Neural cell (in vitro differentiated cells): ENCODE results near the gene SPON1. TPM values are rescaled to one million over a fixed set of nuclear protein-coding genes. Genes with fewer than 3 reads are reported as not detected.

ENCODE experiments used
- H2AFZ ChIP-seq: fragments of 200-600, 300-800 bp; sonication (generic), shearing (Covaris generic); 2 replicates; pipeline ENCODE4 v1.6.0; 2014; ENCODE audit warnings: low read depth, mild to moderate bottlenecking, antibody characterized with exemption, low read length, moderate library complexity
- H3F3A ChIP-seq: fragments of 200-600 bp; shearing (Covaris generic); 2 replicates; pipeline ENCODE4 v1.6.1; 2016; ENCODE audit warnings: mild to moderate bottlenecking, moderate library complexity, mixed read lengths, antibody characterized with exemption, low read length; ENCODE audit not compliant: insufficient read depth, poor library complexity, severe bottlenecking
- H3K27ac ChIP-seq: fragments of 200-600, 300-800 bp; sonication (generic), shearing (Covaris generic); 2 replicates; pipeline ENCODE4 v1.5.1; 2014; ENCODE audit warnings: mild to moderate bottlenecking, low read length, moderate library complexity
- H3K27me3 ChIP-seq: fragments of 300-800, 200-600 bp; sonication (generic), shearing (Covaris generic); 2 replicates; pipeline ENCODE4 v1.6.0; 2014; ENCODE audit warnings: mild to moderate bottlenecking, low read depth, low read length, moderate library complexity; ENCODE audit not compliant: insufficient read depth
- H3K36me3 ChIP-seq: fragments of 300-800, 200-600 bp; sonication (generic), shearing (Covaris generic); 2 replicates; pipeline ENCODE4 v1.5.1; 2014; ENCODE audit warnings: mild to moderate bottlenecking, antibody characterized with exemption, low read length, moderate library complexity; ENCODE audit not compliant: insufficient read depth
- H3K4me2 ChIP-seq: fragments of 300-800, 200-600 bp; sonication (generic), shearing (Covaris generic); 2 replicates; pipeline ENCODE4 v1.6.0; 2014; ENCODE audit warnings: mild to moderate bottlenecking, low read length
- H3K4me3 ChIP-seq: fragments of 300-800, 200-600 bp; sonication (generic), shearing (Covaris generic); 2 replicates; pipeline ENCODE4 v1.5.1; 2014; ENCODE audit warnings: mild to moderate bottlenecking, low read length, moderate library complexity
- H3K79me2 ChIP-seq: fragments of 200-600 bp; shearing (Covaris generic); replicated peaks from 2 replicates; pipeline ENCODE4 v1.6.0; 2014; ENCODE audit warnings: mild to moderate bottlenecking, low read length, moderate library complexity; ENCODE audit not compliant: insufficient read depth
- H3K9ac ChIP-seq: fragments of 300-800, 200-600 bp; sonication (generic), shearing (Covaris generic); 2 replicates; pipeline ENCODE4 v1.6.1; 2016; ENCODE audit warnings: mild to moderate bottlenecking, low read length, mixed read lengths
- H3K9me2 ChIP-seq: fragments of 200-600 bp; shearing (Covaris generic); 2 replicates; pipeline ENCODE4 v1.6.1; 2016; ENCODE audit warnings: mild to moderate bottlenecking, low read length, mixed read lengths; ENCODE audit not compliant: insufficient read depth
- H3K9me3 ChIP-seq: fragments of 200-600, 300-800 bp; sonication (generic), shearing (Covaris generic); 2 replicates; pipeline ENCODE4 v1.6.1; 2016; ENCODE audit warnings: mild to moderate bottlenecking, mixed run types, low read length, moderate library complexity, mixed read lengths
- H4K20me1 ChIP-seq: fragments of 200-600 bp; shearing (Covaris generic); 2 replicates; pipeline ENCODE4 v1.6.1; 2016; ENCODE audit warnings: mild to moderate bottlenecking, mixed run types; ENCODE audit not compliant: insufficient read depth
- EP300 ChIP-seq: fragments of 450-650 bp; conservative IDR thresholded peaks from 2 replicates; pipeline ENCODE4 v1.6.1; 2014; ENCODE audit warnings: antibody characterized with exemption, mild to moderate bottlenecking, moderate library complexity; ENCODE audit not compliant: poor library complexity, severe bottlenecking
- EZH2 ChIP-seq: fragments of 200-600, 300-800 bp; shearing (Covaris generic), sonication (generic); IDR thresholded peaks from 2 replicates; pipeline ENCODE4 v1.6.1; 2014; ENCODE audit warnings: antibody characterized with exemption, low read length, borderline replicate concordance, mild to moderate bottlenecking; ENCODE audit not compliant: insufficient read depth, poor library complexity, severe bottlenecking
- MXI1 ChIP-seq: fragments of 450-650 bp; conservative IDR thresholded peaks from 2 replicates; pipeline ENCODE4 v1.6.1; 2014; ENCODE audit warnings: antibody characterized with exemption, mild to moderate bottlenecking; ENCODE audit not compliant: poor library complexity, severe bottlenecking
- POLR2AphosphoS5 ChIP-seq: IDR thresholded peaks from 2 replicates; pipeline ENCODE4 v1.6.1; 2012
- RAD21 ChIP-seq: fragments of 450-650 bp; conservative IDR thresholded peaks from 2 replicates; pipeline ENCODE4 v1.6.1; 2014; ENCODE audit warnings: antibody characterized with exemption, mild to moderate bottlenecking, moderate library complexity
- SMC3 ChIP-seq: fragments of 450-650 bp; conservative IDR thresholded peaks from 2 replicates; pipeline ENCODE4 v1.6.1; 2014; ENCODE audit warnings: antibody characterized with exemption, mild to moderate bottlenecking, moderate library complexity; ENCODE audit not compliant: poor library complexity
- TAF1 ChIP-seq: IDR thresholded peaks from 2 replicates; pipeline ENCODE4 v1.6.1; 2012; ENCODE audit warnings: low read depth
- polyA plus RNA-seq: library from polyadenylated mRNA; depleted of rRNA; stranded (reverse); fragments of >200 nt; gene quantifications from 2 replicates; pipeline ENCODE4 v1.2.3, GENCODE V29; 2014
- TF ChIP-seq, protein P1 (sequence below): fragments of 450-650 bp; IDR thresholded peaks from 2 replicates; pipeline ENCODE4 v1.5.1; 2014; ENCODE audit warnings: antibody characterized with exemption, mild to moderate bottlenecking, moderate library complexity; ENCODE audit not compliant: poor library complexity, severe bottlenecking
- TF ChIP-seq, protein P2 (sequence below): IDR thresholded peaks from 2 replicates; pipeline ENCODE4 v1.6.1; 2012; ENCODE audit warnings: borderline replicate concordance

Gene SPON1
- polyA plus RNA-seq, 1 donor from 2014 or later, result 0.66 TPM

DNA sequence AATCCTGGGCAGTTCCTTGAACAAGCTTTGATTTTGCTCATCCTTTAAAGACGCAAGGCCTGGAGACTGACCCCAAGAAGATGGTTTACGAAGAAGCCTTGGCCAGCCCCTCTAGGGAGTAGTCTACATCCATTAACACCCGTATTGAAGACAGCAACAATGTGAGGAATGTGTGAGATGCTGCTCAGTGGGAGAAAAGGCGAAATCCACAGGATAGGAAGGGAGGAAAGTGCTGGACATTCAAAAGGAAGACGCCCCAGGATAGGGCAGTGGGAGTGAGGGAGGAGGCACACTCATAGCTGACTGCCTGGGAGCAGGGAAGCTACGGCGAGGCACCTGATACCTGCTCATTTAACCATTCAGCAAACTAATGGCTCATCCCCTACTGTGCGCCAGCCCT, 282.4 kb downstream of the SPON1 start:
- H3K4me3 ChIP-seq, result no peak overlapping the region
- no peak overlapping the region for H2AFZ ChIP-seq
- no peaks in the 10 kb centered on the region for H3K27me3 ChIP-seq
- H3K9me3 ChIP-seq, result no peaks in the 10 kb centered on the region
- TF ChIP-seq SMC3 (no peak), RAD21 (no peak), MXI1 (no peak), EP300 (no peak), POLR2AphosphoS5 (no peak), TAF1 (no peak), EZH2 (no peak)
- TF ChIP-seq, protein P1, sequence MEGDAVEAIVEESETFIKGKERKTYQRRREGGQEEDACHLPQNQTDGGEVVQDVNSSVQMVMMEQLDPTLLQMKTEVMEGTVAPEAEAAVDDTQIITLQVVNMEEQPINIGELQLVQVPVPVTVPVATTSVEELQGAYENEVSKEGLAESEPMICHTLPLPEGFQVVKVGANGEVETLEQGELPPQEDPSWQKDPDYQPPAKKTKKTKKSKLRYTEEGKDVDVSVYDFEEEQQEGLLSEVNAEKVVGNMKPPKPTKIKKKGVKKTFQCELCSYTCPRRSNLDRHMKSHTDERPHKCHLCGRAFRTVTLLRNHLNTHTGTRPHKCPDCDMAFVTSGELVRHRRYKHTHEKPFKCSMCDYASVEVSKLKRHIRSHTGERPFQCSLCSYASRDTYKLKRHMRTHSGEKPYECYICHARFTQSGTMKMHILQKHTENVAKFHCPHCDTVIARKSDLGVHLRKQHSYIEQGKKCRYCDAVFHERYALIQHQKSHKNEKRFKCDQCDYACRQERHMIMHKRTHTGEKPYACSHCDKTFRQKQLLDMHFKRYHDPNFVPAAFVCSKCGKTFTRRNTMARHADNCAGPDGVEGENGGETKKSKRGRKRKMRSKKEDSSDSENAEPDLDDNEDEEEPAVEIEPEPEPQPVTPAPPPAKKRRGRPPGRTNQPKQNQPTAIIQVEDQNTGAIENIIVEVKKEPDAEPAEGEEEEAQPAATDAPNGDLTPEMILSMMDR, result no peak
- TF ChIP-seq, protein P2, sequence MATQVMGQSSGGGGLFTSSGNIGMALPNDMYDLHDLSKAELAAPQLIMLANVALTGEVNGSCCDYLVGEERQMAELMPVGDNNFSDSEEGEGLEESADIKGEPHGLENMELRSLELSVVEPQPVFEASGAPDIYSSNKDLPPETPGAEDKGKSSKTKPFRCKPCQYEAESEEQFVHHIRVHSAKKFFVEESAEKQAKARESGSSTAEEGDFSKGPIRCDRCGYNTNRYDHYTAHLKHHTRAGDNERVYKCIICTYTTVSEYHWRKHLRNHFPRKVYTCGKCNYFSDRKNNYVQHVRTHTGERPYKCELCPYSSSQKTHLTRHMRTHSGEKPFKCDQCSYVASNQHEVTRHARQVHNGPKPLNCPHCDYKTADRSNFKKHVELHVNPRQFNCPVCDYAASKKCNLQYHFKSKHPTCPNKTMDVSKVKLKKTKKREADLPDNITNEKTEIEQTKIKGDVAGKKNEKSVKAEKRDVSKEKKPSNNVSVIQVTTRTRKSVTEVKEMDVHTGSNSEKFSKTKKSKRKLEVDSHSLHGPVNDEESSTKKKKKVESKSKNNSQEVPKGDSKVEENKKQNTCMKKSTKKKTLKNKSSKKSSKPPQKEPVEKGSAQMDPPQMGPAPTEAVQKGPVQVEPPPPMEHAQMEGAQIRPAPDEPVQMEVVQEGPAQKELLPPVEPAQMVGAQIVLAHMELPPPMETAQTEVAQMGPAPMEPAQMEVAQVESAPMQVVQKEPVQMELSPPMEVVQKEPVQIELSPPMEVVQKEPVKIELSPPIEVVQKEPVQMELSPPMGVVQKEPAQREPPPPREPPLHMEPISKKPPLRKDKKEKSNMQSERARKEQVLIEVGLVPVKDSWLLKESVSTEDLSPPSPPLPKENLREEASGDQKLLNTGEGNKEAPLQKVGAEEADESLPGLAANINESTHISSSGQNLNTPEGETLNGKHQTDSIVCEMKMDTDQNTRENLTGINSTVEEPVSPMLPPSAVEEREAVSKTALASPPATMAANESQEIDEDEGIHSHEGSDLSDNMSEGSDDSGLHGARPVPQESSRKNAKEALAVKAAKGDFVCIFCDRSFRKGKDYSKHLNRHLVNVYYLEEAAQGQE, result no peak
- H3K9ac ChIP-seq, result no peak overlapping the region
- H3K27ac ChIP-seq, result no peak overlapping the region
- no peaks in the 10 kb centered on the region for H3F3A ChIP-seq
- H3K9me2 ChIP-seq, result no peaks in the 10 kb centered on the region
- H4K20me1 ChIP-seq, result no peaks in the 10 kb centered on the region
- no peak overlapping the region for H3K4me2 ChIP-seq
- no peaks in the 10 kb centered on the region for H3K79me2 ChIP-seq
- no peaks in the 10 kb centered on the region for H3K36me3 ChIP-seq

DNA sequence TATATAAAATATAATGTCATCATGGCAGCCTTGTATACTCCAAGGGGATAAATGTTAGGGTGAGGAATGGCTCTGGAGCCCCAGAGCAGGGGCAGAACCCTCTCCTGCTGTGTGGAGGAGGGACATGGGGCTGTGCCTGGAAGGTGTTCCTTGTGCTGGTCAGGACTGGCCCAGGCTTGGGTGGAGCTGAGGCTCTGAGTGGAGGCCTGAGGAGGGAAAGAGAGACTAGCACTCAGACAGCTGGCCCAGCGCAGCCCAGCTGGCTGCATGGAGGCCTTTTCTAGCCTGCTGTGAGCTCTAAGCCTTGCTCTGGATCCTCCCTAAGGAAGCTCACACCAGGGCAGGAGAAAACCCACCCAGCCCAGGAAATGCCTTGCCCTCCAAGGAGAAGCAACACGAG, 282.9 kb downstream of the SPON1 start:
- H4K20me1 ChIP-seq, result no peaks in the 10 kb centered on the region
- no peak overlapping the region for H3K9ac ChIP-seq
- H3K27me3 ChIP-seq, result no peaks in the 10 kb centered on the region
- no peaks in the 10 kb centered on the region for H3F3A ChIP-seq
- no peaks in the 10 kb centered on the region for H3K9me3 ChIP-seq
- H3K36me3 ChIP-seq, result no peaks in the 10 kb centered on the region
- no peaks in the 10 kb centered on the region for H3K9me2 ChIP-seq
- H2AFZ ChIP-seq, result no peak overlapping the region
- no peaks in the 10 kb centered on the region for H3K79me2 ChIP-seq
- no peak overlapping the region for H3K4me3 ChIP-seq
- H3K27ac ChIP-seq, result no peak overlapping the region
- H3K4me2 ChIP-seq, result no peak overlapping the region
- no peak for TF ChIP-seq POLR2AphosphoS5

DNA sequence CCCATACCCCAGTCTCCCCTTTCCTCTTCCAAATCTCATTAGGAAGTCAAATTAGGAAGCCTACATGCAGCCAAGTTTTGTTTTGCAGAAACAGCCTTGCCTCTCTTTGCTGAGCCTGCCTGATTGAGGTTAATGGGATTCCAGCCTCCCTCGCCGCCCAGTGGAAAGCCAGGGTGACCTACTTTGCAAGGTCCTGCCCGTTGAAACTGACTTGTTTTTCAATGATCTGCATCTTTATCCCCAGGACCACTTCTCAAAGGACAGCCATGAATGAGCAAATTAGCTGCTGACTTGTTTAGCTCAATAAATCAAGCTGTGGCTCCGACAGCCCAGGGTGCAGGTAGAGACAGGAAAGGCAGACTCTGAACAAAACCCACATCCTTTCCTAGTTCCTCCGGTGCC, 286.1 kb downstream of the SPON1 start:
- Histone ChIP-seq H3K36me3 (no peaks in the 10 kb centered on the region), H3F3A (no peaks in the 10 kb centered on the region), H3K27me3 (no peaks in the 10 kb centered on the region), H4K20me1 (no peaks in the 10 kb centered on the region), H3K79me2 (no peaks in the 10 kb centered on the region), H3K9me2 (no peaks in the 10 kb centered on the region), H3K27ac (no peak overlapping the region), H3K4me2 (no peak overlapping the region), H3K9me3 (no peaks in the 10 kb centered on the region), H3K9ac (no peak overlapping the region), H2AFZ (no peak overlapping the region), H3K4me3 (no peak overlapping the region)
- TF ChIP-seq EP300, result no peak
- TF ChIP-seq, protein P2, result no peak
- no peak for TF ChIP-seq TAF1
